ENCODE results near the gene TMEM191C.
"Not testable (repeated sequence)": the region's sequence is repeated elsewhere in the genome, so short reads cannot be mapped to it uniquely, and the experiment has no call there.

DNA sequence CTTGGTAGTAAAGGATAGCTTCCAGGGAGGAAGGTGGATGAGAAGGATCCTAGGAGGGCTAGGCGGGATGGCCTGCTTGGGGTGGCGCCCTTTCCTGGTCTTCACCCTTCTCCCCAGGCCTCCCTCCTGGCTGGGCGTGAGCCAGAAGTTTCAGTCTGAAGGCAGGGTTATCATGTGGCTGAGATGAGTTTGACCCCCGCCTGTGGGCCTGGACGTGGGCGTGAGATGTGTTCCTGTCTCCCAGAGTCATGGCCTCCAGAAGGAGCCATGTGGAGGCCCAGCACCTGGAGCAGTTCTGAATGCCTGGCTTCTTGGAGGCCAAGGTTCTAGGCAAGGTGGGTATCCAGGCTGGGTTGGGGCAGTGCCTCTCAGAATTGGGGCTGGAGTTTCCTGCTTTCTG is 29.2 kb upstream of the TMEM191C start:
- TF ChIP-seq, protein P1, sequence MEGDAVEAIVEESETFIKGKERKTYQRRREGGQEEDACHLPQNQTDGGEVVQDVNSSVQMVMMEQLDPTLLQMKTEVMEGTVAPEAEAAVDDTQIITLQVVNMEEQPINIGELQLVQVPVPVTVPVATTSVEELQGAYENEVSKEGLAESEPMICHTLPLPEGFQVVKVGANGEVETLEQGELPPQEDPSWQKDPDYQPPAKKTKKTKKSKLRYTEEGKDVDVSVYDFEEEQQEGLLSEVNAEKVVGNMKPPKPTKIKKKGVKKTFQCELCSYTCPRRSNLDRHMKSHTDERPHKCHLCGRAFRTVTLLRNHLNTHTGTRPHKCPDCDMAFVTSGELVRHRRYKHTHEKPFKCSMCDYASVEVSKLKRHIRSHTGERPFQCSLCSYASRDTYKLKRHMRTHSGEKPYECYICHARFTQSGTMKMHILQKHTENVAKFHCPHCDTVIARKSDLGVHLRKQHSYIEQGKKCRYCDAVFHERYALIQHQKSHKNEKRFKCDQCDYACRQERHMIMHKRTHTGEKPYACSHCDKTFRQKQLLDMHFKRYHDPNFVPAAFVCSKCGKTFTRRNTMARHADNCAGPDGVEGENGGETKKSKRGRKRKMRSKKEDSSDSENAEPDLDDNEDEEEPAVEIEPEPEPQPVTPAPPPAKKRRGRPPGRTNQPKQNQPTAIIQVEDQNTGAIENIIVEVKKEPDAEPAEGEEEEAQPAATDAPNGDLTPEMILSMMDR (IDR thresholded peaks at IDR 0.05) = not testable (repeated sequence)
- TF ChIP-seq ZFX (IDR thresholded peaks at IDR 0.05; ENCODE audit: borderline replicate concordance) = not testable (repeated sequence)

Data from 22Rv1 (cell line).